HFFc6 (cell line): ENCODE measurements around the gene RGMA. TPM values are rescaled to one million over a fixed set of nuclear protein-coding genes. Genes with fewer than 3 reads are reported as not detected.

ENCODE experiments used
- DNase-seq: peaks from one replicate; pipeline ENCODE4 v3.0.0-alpha.2; 2018
- H3K27ac Mint-ChIP-seq: 2 replicates; pipeline ENCODE4 v1.8.0; 2020; ENCODE audit warnings: mild to moderate bottlenecking, mixed read lengths
- H3K27me3 Mint-ChIP-seq: 2 replicates; pipeline ENCODE4 v1.8.0; 2021; ENCODE audit warnings: mild to moderate bottlenecking, moderate library complexity, mixed read lengths; ENCODE audit not compliant: insufficient read depth
- H3K36me3 Mint-ChIP-seq: 2 replicates; pipeline ENCODE4 v1.8.0; 2021; ENCODE audit warnings: low read depth, mixed read lengths
- H3K4me1 Mint-ChIP-seq: 2 replicates; pipeline ENCODE4 v1.8.0; 2020; ENCODE audit warnings: low read depth, mixed read lengths
- H3K4me3 Mint-ChIP-seq: 2 replicates; pipeline ENCODE4 v1.8.0; 2020; ENCODE audit warnings: mild to moderate bottlenecking, moderate library complexity, mixed read lengths
- H3K9me3 Mint-ChIP-seq: 2 replicates; pipeline ENCODE4 v1.8.0; 2020; ENCODE audit warnings: mild to moderate bottlenecking, mixed read lengths
- long read RNA-seq: library from polyadenylated mRNA; unstranded; transcript quantifications from one replicate; pipeline ENCODE4 v2.0.0, GENCODE V29; 2019
- total RNA-seq, 6 experiments: library from RNA; stranded (reverse); fragmentation: NEBNext Ultra II Directional; extraction: Animal tissue kit (Norgen Biotek cat#: 25700); gene quantifications; 2 replicates in 1 of 6; 3 replicates in 5 of 6; pipeline ENCODE4 v1.2.3, GENCODE V29; 2021
- TF ChIP-seq, protein P1 (sequence below): fragments of 200-600 bp; sonication (generic); IDR thresholded peaks from 2 replicates; pipeline ENCODE4 v1.5.0; 2021; ENCODE audit warnings: antibody characterized with exemption, mild to moderate bottlenecking

RGMA gene, protein sequence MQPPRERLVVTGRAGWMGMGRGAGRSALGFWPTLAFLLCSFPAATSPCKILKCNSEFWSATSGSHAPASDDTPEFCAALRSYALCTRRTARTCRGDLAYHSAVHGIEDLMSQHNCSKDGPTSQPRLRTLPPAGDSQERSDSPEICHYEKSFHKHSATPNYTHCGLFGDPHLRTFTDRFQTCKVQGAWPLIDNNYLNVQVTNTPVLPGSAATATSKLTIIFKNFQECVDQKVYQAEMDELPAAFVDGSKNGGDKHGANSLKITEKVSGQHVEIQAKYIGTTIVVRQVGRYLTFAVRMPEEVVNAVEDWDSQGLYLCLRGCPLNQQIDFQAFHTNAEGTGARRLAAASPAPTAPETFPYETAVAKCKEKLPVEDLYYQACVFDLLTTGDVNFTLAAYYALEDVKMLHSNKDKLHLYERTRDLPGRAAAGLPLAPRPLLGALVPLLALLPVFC
- total RNA-seq, result under 1 TPM in 5 of 6 experiments, not detected in 1; 0.07 to 0.32 (median 0.19) TPM
- long read RNA-seq, result 0 reads

DNA sequence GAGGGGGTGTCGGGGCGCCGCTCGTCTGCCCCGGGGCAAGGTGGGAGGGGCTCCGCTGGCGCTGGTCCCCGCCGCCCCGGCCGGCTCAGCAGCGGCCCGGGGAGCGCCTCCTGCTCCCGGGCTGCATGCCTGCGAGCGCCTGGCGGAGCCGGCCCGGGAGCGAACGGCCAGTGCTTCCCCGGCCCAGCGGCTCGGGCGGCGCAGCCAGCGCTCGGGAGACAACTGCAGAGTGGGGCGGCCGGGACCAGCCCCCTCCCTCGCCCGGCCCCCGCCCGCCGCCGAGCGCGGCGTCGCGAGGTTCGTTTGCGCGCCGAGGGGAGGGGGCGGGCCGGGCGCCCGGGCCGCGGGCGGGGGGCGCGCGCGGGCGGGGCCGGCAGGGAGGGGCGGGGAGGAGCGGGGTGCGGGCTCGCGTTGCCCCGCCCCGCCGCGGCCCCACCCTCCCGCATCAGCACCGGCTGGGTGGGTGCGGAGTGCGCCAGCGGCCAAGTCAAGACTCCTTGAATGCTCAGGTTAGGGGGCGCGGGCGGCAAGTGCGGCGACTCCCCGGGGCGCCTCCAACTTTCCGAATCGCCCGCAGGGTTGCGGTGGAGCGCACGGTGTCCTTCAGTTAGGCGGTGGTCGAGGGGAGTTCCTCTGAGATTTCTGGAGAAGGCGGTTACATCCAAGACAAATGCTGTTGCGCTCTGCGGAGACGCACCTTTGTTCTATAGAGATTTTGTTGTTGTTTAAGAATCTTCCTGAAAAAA, at the start of gene RGMA:
Gene RGMA (minus strand): TSS at position 231 of the 746 bp plus-strand sequence. CDS start 279 bp downstream, outside the sequence.
- peak within 1 kb of the TSS; percentile 75 for H3K4me3 Mint-ChIP-seq
- TF ChIP-seq, protein P1, sequence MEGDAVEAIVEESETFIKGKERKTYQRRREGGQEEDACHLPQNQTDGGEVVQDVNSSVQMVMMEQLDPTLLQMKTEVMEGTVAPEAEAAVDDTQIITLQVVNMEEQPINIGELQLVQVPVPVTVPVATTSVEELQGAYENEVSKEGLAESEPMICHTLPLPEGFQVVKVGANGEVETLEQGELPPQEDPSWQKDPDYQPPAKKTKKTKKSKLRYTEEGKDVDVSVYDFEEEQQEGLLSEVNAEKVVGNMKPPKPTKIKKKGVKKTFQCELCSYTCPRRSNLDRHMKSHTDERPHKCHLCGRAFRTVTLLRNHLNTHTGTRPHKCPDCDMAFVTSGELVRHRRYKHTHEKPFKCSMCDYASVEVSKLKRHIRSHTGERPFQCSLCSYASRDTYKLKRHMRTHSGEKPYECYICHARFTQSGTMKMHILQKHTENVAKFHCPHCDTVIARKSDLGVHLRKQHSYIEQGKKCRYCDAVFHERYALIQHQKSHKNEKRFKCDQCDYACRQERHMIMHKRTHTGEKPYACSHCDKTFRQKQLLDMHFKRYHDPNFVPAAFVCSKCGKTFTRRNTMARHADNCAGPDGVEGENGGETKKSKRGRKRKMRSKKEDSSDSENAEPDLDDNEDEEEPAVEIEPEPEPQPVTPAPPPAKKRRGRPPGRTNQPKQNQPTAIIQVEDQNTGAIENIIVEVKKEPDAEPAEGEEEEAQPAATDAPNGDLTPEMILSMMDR, result no peak
- H3K36me3 Mint-ChIP-seq, result no peaks in the 10 kb centered on the region
- no peak within 1 kb of the TSS for H3K27ac Mint-ChIP-seq
- H3K4me1 Mint-ChIP-seq, result peaks cover 6% of the 10 kb centered on the region
- no peaks in the 10 kb centered on the region for H3K9me3 Mint-ChIP-seq
- peaks cover 31% of the 10 kb centered on the region for H3K27me3 Mint-ChIP-seq
- no peak for DNase-seq

DNA sequence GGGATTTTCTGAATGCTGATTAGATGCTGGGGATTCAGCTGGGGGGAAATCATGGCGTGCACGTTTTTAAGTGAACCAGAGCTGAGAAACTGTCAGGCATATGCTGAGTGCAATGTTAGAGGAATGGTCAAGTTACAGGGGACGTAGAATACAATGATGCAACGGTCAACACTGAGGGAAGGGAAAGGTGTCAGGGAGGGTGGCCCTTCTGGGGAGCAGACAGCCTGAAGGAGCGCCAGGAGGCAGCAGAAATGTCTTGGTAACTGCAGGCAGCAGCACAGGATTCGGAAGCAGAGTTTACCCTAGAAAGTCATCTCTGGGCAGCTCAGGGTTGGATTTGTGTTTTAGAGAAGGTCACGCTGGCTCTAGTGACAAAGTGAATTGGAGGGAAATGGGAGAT, 47.6 kb upstream of the RGMA start:
- TF ChIP-seq, protein P1, result no peak
- Mint-ChIP-seq H3K4me1 (no peaks in the 10 kb centered on the region), H3K4me3 (no peak overlapping the region), H3K9me3 (peaks cover 43% of the 10 kb centered on the region), H3K27me3 (no peaks in the 10 kb centered on the region; the same call in 1 of the 2 replicates), H3K27ac (no peak overlapping the region), H3K36me3 (peaks cover 7% of the 10 kb centered on the region; the same call in 1 of the 2 replicates)
- DNase-seq, result no peak

DNA sequence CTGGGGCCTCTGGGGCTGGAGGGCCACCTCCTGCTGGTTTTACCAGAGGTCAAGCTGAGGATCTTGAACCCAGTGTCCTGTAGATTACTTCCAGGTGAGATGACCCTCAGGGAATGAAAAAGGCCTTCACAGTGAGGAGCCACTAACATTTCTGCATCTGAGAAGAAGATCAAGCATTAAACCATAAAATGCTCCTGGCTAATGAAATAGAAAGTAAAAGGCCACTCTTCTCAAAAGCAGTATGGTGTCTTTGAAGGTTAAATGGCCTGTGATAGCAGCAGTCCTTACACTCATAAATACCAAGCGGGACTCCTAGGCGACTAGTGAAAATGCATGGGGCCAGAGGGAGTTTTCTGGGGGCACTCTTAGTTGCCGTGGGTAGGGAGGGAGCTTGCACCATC, 47.0 kb upstream of the RGMA start:
- no peaks in the 10 kb centered on the region for H3K4me1 Mint-ChIP-seq
- H3K36me3 Mint-ChIP-seq, result peaks cover 7% of the 10 kb centered on the region; the same call in 1 of the 2 replicates
- TF ChIP-seq, protein P1, result no peak
- no peak overlapping the region for H3K4me3 Mint-ChIP-seq
- DNase-seq, result no peak
- no peaks in the 10 kb centered on the region; the same call in 1 of the 2 replicates for H3K27me3 Mint-ChIP-seq
- no peak overlapping the region for H3K27ac Mint-ChIP-seq
- H3K9me3 Mint-ChIP-seq, result peaks cover 40% of the 10 kb centered on the region

DNA sequence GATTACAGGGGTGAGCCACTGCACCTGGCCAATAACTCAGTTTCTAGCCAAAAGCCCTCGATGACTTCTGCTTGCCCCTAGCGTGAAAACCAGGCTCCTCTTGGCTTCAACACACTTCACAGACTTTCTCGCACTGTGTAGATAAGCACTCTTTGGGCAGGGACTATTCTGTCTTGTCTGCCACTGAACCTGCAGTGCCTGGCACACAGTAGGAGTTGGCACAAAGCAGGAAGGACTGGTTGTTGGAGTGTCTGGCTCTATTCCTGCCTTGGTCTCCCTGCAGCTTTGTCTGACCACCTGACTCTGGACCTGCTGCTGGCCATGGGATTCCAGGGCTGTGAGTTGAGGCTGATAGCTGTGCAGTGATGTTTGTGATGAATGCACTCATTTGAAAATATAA, 46.4 kb upstream of the RGMA start:
- Mint-ChIP-seq H3K4me3 (no peak overlapping the region), H3K9me3 (peaks cover 43% of the 10 kb centered on the region), H3K27ac (no peak overlapping the region), H3K27me3 (no peaks in the 10 kb centered on the region; the same call in 1 of the 2 replicates), H3K4me1 (no peaks in the 10 kb centered on the region), H3K36me3 (peaks cover 7% of the 10 kb centered on the region; the same call in 1 of the 2 replicates)
- no peak for DNase-seq
- TF ChIP-seq, protein P1, result no peak

DNA sequence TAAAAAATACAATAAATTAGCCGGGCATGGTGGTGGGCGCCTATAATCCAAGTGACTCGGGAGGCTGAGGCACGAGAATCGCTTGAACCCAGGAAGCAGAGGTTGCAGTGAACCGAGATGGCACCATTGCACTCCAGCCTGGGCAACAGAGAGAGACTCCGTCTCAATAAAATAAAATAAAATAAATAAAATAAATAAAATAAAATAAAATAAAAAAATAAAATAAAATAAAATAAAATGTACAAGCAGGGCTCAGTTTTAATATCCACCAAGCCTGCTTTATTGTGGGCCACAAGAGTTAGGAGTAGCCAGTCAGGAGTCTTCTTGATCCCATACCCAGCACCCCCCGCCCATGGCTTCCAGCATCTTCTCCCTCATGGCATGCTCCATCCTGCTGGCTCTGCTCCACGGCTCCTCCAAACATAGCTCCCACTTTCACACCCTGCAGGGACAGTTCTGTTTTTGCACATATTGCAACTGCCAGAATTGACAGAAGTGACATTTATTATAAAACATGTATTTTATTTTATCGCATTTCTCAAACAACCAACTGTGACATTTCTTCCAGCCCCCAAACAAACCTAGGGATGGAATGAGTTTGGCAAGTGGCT, 42.6 kb upstream of the RGMA start:
- Mint-ChIP-seq H3K9me3 (peaks cover 50% of the 10 kb centered on the region), H3K4me1 (no peaks in the 10 kb centered on the region), H3K4me3 (no peak overlapping the region), H3K36me3 (peaks cover 3% of the 10 kb centered on the region; the same call in 1 of the 2 replicates), H3K27ac (no peak overlapping the region), H3K27me3 (no peaks in the 10 kb centered on the region)
- no peak for DNase-seq
- TF ChIP-seq, protein P1, result no peak
